H9 (cell line): ENCODE results near the gene LZIC. TPM values are rescaled to one million over a fixed set of nuclear protein-coding genes. Genes with fewer than 3 reads are reported as not detected.

ENCODE experiments used
- DNase-seq: peaks from one replicate; pipeline ENCODE4 v3.0.0-alpha.2; 2017
- H2AFZ ChIP-seq: one replicate; pipeline ENCODE4 v1.6.1; 2013; ENCODE audit warnings: mild to moderate bottlenecking, low read length, control low read depth, moderate library complexity
- H2AK5ac ChIP-seq: 2 replicates; pipeline ENCODE4 v1.6.1; 2013; ENCODE audit warnings: low read length, control low read depth, mixed read lengths; ENCODE audit not compliant: insufficient read length
- H2BK120ac ChIP-seq: one replicate; pipeline ENCODE4 v1.6.1; 2013; ENCODE audit warnings: low read depth, mild to moderate bottlenecking, low read length, control low read depth, inconsistent platforms; ENCODE audit not compliant: poor library complexity, severe bottlenecking
- H2BK12ac ChIP-seq: 2 replicates; pipeline ENCODE4 v1.6.1; 2013; ENCODE audit warnings: low read length, control low read depth, mixed read lengths, low read depth; ENCODE audit not compliant: insufficient read length
- H2BK15ac ChIP-seq: 2 replicates; pipeline ENCODE4 v1.6.1; 2013; ENCODE audit warnings: low read depth, low read length, control low read depth
- H2BK20ac ChIP-seq: one replicate; pipeline ENCODE4 v1.6.1; 2013; ENCODE audit warnings: low read depth, mild to moderate bottlenecking, low read length, control low read depth, inconsistent platforms; ENCODE audit not compliant: poor library complexity, severe bottlenecking
- H2BK5ac ChIP-seq: 2 replicates; pipeline ENCODE4 v1.6.1; 2013; ENCODE audit warnings: low read length, control low read depth, mixed read lengths; ENCODE audit not compliant: insufficient read length
- H3K14ac ChIP-seq: 2 replicates; pipeline ENCODE4 v1.6.1; 2013; ENCODE audit warnings: low read length, control low read depth; ENCODE audit not compliant: insufficient read depth
- H3K18ac ChIP-seq: 2 replicates; pipeline ENCODE4 v1.6.1; 2013; ENCODE audit warnings: low read depth, mild to moderate bottlenecking, mixed read lengths, low read length, control low read depth; ENCODE audit not compliant: insufficient read length
- H3K23ac ChIP-seq: 2 replicates; pipeline ENCODE4 v1.6.1; 2013; ENCODE audit warnings: low read length, control low read depth, mixed read lengths, low read depth; ENCODE audit not compliant: insufficient read length
- H3K23me2 ChIP-seq: 2 replicates; pipeline ENCODE4 v1.6.1; 2013; ENCODE audit warnings: low read depth, mild to moderate bottlenecking, mixed read lengths, low read length, control low read depth; ENCODE audit not compliant: insufficient read length, poor library complexity, severe bottlenecking
- H3K27ac ChIP-seq: 2 replicates; pipeline ENCODE4 v1.5.1; 2013; ENCODE audit warnings: low read length, control low read depth, mixed read lengths, low read depth; ENCODE audit not compliant: insufficient read length
- H3K27me3 ChIP-seq: 2 replicates; pipeline ENCODE4 v1.6.1; 2013; ENCODE audit warnings: low read length, control low read depth, inconsistent platforms; ENCODE audit not compliant: insufficient read depth
- H3K4ac ChIP-seq: 2 replicates; pipeline ENCODE4 v1.6.1; 2013; ENCODE audit warnings: low read depth, mild to moderate bottlenecking, control low read depth, inconsistent platforms, low read length, moderate library complexity
- H3K4me1 ChIP-seq: 2 replicates; pipeline ENCODE4 v1.6.1; 2013; ENCODE audit warnings: low read length, control low read depth, inconsistent platforms; ENCODE audit not compliant: insufficient read depth
- H3K4me2 ChIP-seq: 2 replicates; pipeline ENCODE4 v1.6.1; 2013; ENCODE audit warnings: low read length, control low read depth, mixed read lengths; ENCODE audit not compliant: insufficient read length, insufficient read depth
- H3K56ac ChIP-seq: 2 replicates; pipeline ENCODE4 v1.6.1; 2013; ENCODE audit warnings: low read depth, mild to moderate bottlenecking, mixed read lengths, low read length, control low read depth; ENCODE audit not compliant: insufficient read length
- H3K79me1 ChIP-seq: 2 replicates; pipeline ENCODE4 v1.6.1; 2013; ENCODE audit warnings: low read depth, mild to moderate bottlenecking, moderate library complexity, low read length, control low read depth, inconsistent platforms; ENCODE audit not compliant: insufficient read depth, poor library complexity, severe bottlenecking
- H3K79me2 ChIP-seq: 2 replicates; pipeline ENCODE4 v1.6.1; 2013; ENCODE audit warnings: low read length, control low read depth, inconsistent platforms; ENCODE audit not compliant: insufficient read depth
- H3K9ac ChIP-seq: 2 replicates; pipeline ENCODE4 v1.6.1; 2013; ENCODE audit warnings: low read length, control low read depth, mixed read lengths; ENCODE audit not compliant: insufficient read length; ENCODE audit errors: extremely low read depth
- H3K9me3 ChIP-seq: one replicate; pipeline ENCODE4 v1.6.1; 2013; ENCODE audit warnings: low read depth, low read length, inconsistent platforms; ENCODE audit not compliant: control insufficient read depth
- H3T11ph ChIP-seq: one replicate; pipeline ENCODE4 v1.6.1; 2013; ENCODE audit warnings: mild to moderate bottlenecking, low read length, control low read depth, inconsistent platforms
- H4K20me1 ChIP-seq: one replicate; pipeline ENCODE4 v1.6.1; 2013; ENCODE audit not compliant: control insufficient read depth, insufficient read length, insufficient read depth
- H4K5ac ChIP-seq: 2 replicates; pipeline ENCODE4 v1.6.1; 2013; ENCODE audit warnings: low read depth, mild to moderate bottlenecking, mixed read lengths, low read length, control low read depth; ENCODE audit not compliant: insufficient read length
- H4K8ac ChIP-seq: replicated peaks from 2 replicates; pipeline ENCODE4 v1.6.1; 2013; ENCODE audit warnings: low read length, control low read depth, mixed read lengths, low read depth; ENCODE audit not compliant: insufficient read length
- H4K91ac ChIP-seq: 2 replicates; pipeline ENCODE4 v1.6.1; 2013; ENCODE audit warnings: low read depth, mild to moderate bottlenecking, moderate library complexity, mixed read lengths, low read length, control low read depth; ENCODE audit not compliant: insufficient read length
- H3K27ac Mint-ChIP-seq, 3 experiments: 2 replicates in 2 of 3; 3 replicates in 1 of 3; pipeline ENCODE4 v1.8.0; 2020 to 2021; ENCODE audit warnings: mixed read lengths in 3 of 3, mild to moderate bottlenecking in 1 of 3, moderate library complexity in 1 of 3
- H3K27me3 Mint-ChIP-seq: 2 replicates; pipeline ENCODE4 v1.8.0; 2021; ENCODE audit warnings: low read depth, mild to moderate bottlenecking, moderate library complexity, mixed read lengths
- H3K36me3 Mint-ChIP-seq, 3 experiments: 2 replicates in 2 of 3; 3 replicates in 1 of 3; pipeline ENCODE4 v1.8.0; 2020 to 2021; ENCODE audit warnings: low read depth in 3 of 3, mixed read lengths in 3 of 3; ENCODE audit not compliant: insufficient read depth in 1 of 3
- H3K4me1 Mint-ChIP-seq, 2 experiments: 2 replicates each; pipeline ENCODE4 v1.8.0; 2020; ENCODE audit warnings: mixed read lengths in 2 of 2
- H3K4me3 Mint-ChIP-seq, 2 experiments: 2 replicates in 1 of 2; 3 replicates in 1 of 2; pipeline ENCODE4 v1.8.0; 2020 to 2021; ENCODE audit warnings: mild to moderate bottlenecking in 2 of 2, mixed read lengths in 2 of 2, moderate library complexity in 1 of 2
- H3K9me3 Mint-ChIP-seq, 2 experiments: 2 replicates in 1 of 2; 3 replicates in 1 of 2; pipeline ENCODE4 v1.8.0; 2020; ENCODE audit warnings: mild to moderate bottlenecking in 2 of 2, mixed read lengths in 2 of 2, moderate library complexity in 1 of 2
- WGBS: extraction: QIAGEN DNeasy Blood & Tissue Kit; methylation state at CpG from one replicate; pipeline ENCODE4 v1.1.7; 2013; ENCODE audit warnings: missing lambda C conversion rate, low lambda C conversion rate, mixed read lengths; ENCODE audit not compliant: insufficient read length; ENCODE audit errors: extremely low coverage; 5-methylcytosine and 5-hydroxymethylcytosine counted together
- total RNA-seq: library from RNA; stranded (reverse); gene quantifications from 2 replicates; pipeline ENCODE4 v1.2.1, GENCODE V29; 2021
- TF ChIP-seq, protein P1 (sequence below): fragments of 200-600 bp; sonication (generic); conservative IDR thresholded peaks from 3 replicates; pipeline ENCODE4 v1.8.0; 2021; ENCODE audit warnings: antibody characterized with exemption, mild to moderate bottlenecking

The LZIC gene
- total RNA-seq, 1 experiment from 2014 or later = 22.9 TPM

GRCh38 chr1:9894115-9894514 lies 49.1 kb downstream of the LZIC start:
- no peak overlapping the region for H3K23ac ChIP-seq
- H3K27ac Mint-ChIP-seq = peak overlapping the region in 2 of 3 experiments; percentile 70 to 86; a peak in 3 of 7 replicates
- no peaks in the 10 kb centered on the region for H3K27me3 Mint-ChIP-seq
- H3K4me2 ChIP-seq = no peak overlapping the region
- WGBS = no CpG with 5 or more reads among the region's 3 CpGs
- no peak overlapping the region for H4K8ac ChIP-seq
- H3K9me3 Mint-ChIP-seq = no peaks in the 10 kb centered on the region; a peak in 1 of 5 replicates
- no peak overlapping the region for H3K4ac ChIP-seq
- H3K14ac ChIP-seq = no peak overlapping the region
- no peak overlapping the region for H2BK20ac ChIP-seq
- no peak overlapping the region for H2AFZ ChIP-seq
- H2BK120ac ChIP-seq = no peak overlapping the region
- H3T11ph ChIP-seq = no peak overlapping the region
- no peak overlapping the region for H3K18ac ChIP-seq
- TF ChIP-seq, protein P1, sequence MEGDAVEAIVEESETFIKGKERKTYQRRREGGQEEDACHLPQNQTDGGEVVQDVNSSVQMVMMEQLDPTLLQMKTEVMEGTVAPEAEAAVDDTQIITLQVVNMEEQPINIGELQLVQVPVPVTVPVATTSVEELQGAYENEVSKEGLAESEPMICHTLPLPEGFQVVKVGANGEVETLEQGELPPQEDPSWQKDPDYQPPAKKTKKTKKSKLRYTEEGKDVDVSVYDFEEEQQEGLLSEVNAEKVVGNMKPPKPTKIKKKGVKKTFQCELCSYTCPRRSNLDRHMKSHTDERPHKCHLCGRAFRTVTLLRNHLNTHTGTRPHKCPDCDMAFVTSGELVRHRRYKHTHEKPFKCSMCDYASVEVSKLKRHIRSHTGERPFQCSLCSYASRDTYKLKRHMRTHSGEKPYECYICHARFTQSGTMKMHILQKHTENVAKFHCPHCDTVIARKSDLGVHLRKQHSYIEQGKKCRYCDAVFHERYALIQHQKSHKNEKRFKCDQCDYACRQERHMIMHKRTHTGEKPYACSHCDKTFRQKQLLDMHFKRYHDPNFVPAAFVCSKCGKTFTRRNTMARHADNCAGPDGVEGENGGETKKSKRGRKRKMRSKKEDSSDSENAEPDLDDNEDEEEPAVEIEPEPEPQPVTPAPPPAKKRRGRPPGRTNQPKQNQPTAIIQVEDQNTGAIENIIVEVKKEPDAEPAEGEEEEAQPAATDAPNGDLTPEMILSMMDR = no peak
- H3K27ac ChIP-seq = no peak overlapping the region
- no peaks in the 10 kb centered on the region for H3K27me3 ChIP-seq
- peaks cover 0 to 3% (median 0%) of the 10 kb centered on the region in 3 experiments; a peak in 2 of 7 replicates for H3K36me3 Mint-ChIP-seq
- no peaks in the 10 kb centered on the region for H3K23me2 ChIP-seq
- peaks cover 24 to 27% of the 10 kb centered on the region in 2 experiments for H3K4me1 Mint-ChIP-seq
- no peak overlapping the region for H2BK5ac ChIP-seq
- H3K9me3 ChIP-seq = no peaks in the 10 kb centered on the region
- no peaks in the 10 kb centered on the region for H3K79me2 ChIP-seq
- H4K20me1 ChIP-seq = no peaks in the 10 kb centered on the region
- no peak overlapping the region for H2BK12ac ChIP-seq
- peaks cover 9% of the 10 kb centered on the region; the same call in 1 of the 2 replicates for H3K4me1 ChIP-seq
- H3K79me1 ChIP-seq = no peaks in the 10 kb centered on the region
- no peak overlapping the region for H3K56ac ChIP-seq
- no peak overlapping the region for H2BK15ac ChIP-seq
- no peak overlapping the region for H3K9ac ChIP-seq
- no peak overlapping the region for H3K4me3 Mint-ChIP-seq
- H4K5ac ChIP-seq = no peak overlapping the region
- no peak overlapping the region for H2AK5ac ChIP-seq
- H4K91ac ChIP-seq = no peak overlapping the region
- no peak for DNase-seq
